GM19468 (cell line): ENCODE results near the gene PRX.

Experiments
- ATAC-seq: cut with Tn5 transposase; IDR thresholded peaks from one replicate; pipeline ENCODE4 v1.9.1; 2021; ENCODE audit warnings: mild to moderate bottlenecking, moderate library complexity, moderate number of reproducible peaks; ENCODE audit not compliant: unreplicated experiment; ENCODE audit errors: extremely low read depth

Gene PRX

DNA sequence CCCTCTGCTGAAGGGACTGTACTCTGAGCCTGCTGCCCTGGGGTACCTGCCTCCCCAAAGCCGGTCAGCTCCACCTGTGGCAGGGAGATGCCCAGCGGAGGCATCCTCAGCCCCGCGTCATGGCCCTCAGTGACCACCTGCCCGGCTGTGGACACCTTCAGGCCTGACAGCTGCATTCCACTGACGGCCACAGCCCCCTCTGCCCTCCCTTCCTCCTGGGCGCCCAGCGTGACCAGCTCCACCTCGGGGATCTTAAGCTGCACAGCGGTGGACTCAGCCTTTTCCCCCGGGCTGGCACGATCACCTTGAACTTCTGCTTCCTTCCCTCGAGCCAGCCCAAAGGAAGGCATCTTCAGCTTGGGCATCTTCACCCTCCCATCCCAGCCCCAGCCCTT is 18.4 kb downstream of the PRX start:
- ATAC-seq, result no peak

DNA sequence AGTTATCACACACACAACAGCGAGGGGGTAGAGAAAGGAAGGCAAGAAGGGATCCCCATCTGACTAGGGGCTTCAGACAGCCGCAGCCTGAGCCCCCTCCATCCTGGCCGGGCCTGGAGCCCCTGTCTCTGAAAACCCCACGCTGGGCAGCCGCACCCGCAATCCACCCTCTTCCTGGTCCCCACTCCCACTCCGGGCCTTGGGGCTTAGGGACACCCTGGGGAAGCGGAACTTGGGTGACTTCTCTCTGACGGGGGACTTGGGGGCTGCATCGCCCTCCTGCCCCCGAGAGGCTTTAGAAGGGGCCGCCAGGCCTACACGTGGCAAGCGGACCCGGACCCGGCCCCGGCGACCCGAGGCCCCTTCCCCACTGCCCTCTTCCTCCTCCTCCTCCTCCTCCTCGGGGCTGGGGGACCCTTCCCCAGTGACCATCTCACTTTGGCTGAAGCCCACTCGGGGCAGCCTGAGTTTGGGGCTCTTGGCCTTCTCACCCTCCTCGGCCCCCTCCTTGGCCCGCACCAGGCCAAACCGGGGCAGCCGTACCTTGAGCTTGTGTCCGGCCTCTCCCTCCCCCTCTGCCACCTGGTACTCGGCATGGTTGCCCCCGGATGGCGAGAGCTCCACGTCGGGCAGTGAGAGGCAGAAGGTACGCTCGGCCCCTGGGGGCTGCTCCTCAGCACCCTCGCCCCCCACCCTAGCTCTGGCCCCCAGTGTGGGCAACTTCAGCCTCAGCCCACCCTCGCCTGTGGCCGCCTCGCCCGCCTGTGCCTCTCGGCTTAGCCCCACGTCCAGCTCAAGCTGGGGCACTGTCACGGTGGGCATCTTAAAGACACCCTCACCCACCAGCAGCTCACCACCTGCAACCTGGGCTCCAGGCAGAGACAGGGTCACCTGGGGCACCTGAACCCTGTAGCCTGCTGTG is 19.0 kb downstream of the PRX start:
- no peak for ATAC-seq

DNA sequence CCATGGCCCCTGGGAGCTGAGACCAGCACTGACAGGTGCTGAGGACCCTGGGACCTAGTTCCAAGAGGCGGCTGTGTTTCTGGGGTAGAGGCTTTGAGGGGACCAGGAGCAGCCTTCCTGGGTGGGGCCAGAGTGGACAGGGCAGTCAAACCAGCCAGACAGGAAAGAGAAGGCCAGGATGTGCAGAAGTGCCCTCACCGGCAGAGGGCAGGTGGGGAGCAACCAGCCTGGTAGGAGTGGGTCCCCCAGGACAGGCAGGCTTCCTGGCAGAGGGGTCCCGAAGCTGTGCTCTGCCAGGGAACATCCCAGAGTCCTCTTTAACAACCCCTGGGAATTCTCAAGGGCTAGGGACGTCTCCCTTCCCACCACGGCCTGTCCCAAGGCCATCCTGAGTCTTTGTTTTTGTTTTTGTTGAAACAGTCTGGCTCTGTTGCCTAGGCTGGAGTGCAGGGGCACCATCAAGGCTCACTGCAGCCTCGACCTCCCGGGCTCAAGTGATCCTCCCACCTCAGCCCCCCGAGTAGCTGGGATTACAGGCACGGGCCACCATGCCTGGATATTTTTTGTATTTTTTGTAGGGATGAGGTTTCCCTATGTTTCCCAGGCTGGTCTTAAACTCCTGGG is 20.2 kb downstream of the PRX start:
- ATAC-seq, result no peak

DNA sequence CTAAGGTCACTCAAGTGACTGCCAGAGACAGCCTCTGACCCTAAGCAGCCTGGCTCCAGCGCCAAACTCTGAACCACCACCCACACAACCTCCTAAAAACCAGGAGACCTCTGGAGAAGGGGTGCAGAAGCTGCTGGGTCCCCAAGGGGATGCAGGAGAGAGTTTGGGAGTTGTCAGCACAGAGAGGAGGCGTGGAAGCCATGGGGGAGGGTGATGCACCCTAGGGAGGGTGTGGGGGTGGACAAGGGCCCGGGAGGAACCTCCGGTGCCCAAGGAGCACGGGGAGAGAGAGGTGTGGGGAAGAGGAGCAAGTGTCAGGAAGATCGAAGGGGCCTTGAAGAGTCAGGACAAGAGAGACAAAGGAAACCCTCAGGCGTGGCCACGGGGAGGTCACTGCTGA is 21.1 kb downstream of the PRX start:
- no peak for ATAC-seq

DNA sequence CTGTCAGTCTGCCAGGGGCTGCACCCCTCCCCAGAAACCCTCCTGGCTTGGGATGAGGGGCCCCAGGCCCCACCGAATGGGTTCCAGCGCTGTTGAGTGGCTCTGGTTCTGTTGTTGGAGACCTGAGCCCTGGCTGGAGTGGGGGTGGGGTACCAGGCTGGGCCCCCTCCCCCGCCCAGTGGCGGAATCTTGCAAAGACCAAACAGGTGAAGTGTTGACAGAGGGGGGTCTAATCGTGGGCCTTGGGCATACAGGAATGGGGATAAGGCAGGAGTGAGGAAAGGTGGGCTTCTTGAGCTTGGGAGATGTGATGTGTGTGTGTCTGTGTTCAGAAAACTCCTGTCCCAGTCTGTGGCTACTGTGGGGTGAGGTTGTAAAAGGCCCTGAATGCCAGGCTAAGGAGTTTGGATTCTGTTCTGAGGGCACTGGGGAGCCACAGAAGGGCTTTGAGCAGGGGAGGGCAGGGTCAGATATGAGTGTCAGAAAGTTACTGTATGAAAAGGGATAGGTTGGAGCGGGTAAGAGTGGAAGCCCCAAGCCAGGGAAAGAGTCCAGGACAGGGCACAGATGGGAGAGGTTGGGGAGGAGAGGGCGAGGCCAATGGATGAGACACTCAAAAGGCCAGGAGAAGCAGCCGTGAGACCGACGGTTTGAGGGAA is 23.0 kb downstream of the PRX start, which contains the start of gene HIPK4:
Gene HIPK4, minus strand, starts transcription at position 98 of the 659 bp plus-strand sequence. CDS start 279 bp downstream, outside the sequence.
- no peak for ATAC-seq

DNA sequence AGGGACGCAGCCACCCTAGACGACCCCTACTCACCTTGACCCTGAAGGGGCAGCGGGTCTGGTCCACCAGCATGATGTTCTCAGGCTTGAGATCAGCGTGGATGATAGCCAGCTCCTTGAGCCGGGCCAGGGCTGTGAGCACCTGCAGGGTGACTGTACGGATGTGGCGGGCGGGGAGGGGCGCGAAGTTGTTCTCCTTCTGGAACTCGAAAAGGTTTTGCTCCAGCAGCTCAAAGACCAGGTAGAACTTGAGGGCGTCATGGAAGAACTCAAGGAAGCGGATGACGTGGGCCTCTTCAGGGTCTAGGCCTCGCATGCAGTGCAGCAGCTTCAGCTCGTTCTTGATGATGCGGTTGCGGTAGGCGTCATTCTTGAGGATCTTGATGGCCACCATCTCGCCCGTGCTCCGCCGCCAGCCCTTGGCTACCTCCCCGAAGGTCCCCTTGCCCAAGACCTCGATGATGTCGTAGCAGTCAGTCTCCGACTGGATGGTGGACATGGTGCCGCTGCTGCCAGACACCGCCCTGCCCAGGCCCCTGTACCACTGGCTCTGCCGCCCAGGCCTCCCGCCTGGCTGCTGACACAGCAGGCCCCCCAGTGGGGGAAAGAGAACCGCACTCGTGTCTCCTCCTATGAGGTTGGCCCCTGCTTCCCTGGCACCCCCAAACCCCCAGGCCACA is 23.6 kb downstream of the PRX start:
- ATAC-seq, result no peak

DNA sequence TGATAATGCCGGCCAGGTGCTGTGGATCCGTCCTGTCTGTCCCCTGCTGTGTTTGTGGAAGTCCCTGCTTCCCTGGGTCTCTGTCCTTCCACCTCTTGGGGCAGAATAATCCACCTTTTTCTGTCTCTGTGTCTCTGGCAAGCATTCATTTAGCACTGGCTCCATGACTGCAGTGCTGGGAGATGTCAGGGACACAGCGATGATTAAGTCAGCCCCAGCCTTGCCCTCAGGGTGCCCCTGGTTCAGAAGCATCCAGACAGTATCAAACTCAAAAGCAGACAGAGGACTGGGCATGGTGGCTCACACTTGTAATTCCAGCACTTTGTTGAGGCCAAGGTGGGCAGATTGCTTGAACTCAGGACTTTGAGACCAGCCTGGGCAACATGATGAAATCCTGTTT is 24.7 kb downstream of the PRX start:
- no peak for ATAC-seq

DNA sequence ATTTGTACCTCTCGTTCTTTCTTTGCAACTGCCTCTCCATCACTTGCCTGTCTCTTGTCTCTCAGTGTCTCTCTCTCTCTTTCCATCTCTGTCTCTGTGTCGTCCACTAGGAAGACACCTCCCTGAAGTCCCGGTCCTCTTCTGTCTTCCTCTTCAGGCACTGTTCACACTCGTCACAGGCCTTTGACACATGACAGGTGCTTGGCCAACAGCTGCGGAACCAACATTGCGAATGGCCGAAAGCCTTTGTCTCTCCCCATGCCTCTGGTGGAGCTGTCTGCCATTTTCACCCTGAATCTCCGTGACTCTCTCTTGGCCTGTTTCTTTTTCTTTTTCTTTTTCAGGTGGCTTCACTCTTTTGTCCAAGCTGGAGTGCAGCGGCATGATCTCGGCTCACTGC is 26.0 kb downstream of the PRX start:
- ATAC-seq, result no peak

DNA sequence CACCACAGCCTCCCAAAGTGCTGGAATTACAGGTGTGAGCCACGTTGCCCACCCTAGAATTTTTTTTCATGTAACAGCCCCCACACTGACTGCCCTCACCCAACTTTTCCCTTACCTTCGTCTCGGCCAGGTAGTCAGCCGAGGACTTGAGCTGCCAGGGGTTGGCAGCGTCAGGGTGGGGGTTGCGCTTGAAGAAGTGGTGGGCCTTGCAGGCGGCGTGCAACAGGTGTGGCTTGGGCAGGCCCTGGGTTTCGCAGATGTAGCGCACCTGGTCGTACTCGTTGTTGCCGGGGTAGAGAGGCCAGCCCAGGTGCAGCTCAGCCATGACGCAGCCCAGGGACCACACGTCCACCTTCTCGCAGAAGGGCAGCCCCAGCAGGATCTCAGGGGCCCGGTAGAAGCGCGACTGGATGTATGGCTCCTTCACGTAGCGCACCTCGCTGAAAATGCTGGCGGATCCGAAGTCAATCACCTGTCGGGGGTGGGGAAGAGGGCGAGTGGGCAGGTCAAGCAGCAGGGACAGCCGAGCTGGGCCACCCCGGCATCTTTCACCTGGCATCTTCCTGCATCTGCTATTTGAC is 29.4 kb downstream of the PRX start:
- ATAC-seq, result no peak

DNA sequence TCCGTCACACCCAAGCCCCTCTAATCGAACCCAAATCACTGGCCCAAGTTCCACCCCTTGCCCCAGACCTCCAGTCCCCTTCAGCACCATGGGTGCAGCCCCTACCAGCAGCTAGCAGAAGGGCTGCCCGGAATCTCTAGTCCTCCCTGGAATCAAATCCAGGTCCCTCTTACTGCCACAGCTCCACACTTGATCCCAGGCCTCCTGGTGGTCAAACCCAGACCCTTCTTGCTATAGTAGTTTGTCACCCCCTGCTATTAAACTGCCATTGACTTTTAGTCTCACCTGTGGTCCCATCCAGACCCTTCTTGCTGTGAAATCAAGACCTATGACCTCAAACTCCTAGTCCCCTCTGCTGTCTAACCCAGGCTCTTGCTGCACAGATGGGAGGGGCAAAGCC is 31.9 kb downstream of the PRX start:
- ATAC-seq, result no peak

DNA sequence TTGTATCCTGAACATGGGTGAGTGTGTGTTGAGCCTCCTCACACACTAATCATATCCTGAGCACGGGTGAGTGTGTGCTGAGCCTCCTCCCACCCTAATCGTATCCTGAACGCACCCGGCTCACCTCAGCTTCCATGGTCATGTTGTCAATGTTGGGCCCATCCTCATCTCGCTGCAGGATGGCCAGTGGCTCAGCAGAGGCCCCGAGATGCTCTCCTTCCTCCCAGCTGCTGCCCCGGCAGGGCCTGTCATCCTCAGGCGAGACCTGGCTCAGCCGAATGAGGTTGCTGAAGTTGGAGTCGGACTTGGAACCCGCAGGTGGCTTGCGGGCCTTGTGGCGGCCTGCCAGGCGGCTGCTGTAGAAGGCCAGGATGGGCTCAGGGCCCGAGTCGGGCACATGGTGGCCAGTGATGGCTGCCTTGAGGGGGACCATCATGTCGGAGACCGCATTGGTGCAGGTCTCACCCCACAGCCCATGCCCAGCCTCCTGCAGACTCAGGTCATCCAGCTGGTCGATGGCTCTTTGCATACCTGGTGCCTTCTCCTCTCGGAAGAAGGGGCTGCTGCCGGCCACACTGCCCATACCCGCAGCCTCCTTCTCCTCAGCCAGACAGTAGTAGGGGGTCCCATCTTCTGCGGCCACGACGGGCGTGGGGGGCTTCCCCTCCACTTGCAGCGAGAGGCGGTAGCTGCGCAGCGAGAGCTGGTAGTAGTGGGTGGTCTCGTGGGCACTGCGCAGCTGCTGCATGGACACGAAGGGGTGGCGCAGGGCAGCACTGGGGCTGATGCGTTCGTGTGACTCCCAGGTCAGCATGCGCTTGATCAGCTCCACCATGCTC is 32.8 kb downstream of the PRX start:
- no peak for ATAC-seq

DNA sequence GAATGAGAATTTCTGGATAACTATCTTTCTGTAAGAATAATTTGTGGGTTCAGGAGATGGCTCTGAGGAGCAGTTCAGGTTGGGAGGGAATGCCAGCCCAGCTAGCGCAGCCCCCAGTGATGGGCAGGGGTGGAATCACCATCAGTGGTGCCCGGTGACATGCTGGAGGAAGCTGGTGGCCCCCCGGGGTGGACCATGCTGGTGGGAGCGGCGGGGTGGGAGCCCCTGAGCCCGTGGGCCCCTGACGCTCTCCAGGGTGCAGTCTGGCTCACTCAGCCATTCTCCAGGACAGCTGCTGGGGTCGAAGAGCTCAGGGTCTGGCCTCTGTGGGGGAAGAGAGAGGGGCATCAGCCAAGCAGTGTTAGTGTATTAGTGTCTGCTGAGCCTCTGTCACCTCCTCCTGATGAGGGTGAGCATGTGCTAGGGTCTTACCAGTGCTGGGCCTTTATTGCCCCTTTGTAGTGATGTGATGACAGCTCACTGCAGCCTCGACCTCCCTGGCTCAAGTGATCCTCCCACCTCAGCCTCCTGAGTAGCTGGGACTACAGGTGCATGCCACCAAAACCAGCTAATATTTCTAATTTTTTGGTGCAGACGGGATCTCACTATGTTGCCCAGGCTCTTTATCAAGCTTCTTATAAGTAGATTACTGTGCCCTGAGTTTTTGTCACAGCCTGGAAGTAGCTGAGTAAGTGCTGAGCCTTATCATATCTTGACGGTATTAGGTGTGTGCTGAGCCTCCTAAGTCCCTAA is 33.6 kb downstream of the PRX start:
- no peak for ATAC-seq

DNA sequence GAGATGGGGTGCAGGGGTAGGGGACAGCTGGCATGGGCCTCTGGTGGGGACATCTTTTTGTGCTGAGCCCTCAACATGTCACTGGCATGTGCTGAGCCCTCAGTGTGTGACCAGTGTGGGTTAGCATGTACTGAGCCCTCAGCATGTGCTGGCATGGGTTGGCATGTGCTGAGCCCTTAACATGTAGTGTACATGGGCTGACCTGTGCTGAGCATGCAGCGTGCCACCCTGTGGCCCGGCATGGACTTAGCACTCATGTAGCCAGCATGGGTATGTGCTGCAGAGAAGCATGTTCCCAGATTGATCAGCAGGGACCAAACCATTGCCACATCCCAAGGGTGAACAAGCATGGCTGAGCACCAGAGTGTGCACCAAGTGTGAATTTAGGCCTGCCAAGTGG is 34.7 kb downstream of the PRX start:
- no peak for ATAC-seq

DNA sequence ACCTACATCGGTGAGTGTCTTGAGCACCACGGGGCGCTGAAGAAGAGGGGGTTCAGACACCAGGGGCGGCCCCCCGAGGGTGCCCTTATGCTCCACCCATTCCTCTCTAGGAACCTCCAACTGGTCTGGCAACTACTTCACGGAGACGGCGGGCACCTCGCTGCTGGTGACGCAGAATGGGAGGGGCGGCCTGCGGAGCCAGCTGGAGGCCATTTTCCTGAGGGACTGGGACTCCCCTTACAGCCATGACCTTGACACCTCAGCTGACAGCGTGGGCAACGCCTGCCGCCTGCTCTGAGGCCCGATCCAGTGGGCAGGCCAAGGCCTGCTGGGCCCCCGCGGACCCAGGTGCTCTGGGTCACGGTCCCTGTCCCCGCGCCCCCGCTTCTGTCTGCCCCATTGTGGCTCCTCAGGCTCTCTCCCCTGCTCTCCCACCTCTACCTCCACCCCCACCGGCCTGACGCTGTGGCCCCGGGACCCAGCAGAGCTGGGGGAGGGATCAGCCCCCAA is 35.2 kb downstream of the PRX start:
- no peak for ATAC-seq

DNA sequence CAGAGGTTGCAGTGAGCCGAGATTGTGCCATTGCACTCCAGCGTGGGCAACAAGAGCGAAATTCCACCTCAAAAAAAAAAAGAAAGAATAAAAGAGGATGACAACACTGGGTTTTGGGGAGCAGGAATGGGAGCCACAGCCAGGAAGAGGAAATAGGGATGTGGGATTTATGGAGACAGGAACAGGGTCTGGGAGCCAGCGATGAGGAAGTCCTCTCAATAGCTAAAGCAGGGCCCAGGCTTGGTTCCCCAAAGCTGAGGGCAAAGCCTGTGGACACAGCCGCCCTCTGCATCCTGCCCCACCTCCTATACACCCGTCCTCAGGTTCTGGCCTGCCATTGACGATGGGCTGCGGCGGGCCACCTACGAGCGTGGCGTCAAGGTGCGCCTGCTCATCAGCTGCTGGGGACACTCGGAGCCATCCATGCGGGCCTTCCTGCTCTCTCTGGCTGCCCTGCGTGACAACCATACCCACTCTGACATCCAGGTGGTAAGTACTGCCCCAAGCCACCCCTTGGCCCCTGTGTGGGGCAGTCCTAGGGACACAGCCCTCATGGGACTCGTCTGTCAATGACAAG is 36.8 kb downstream of the PRX start:
- no peak for ATAC-seq

DNA sequence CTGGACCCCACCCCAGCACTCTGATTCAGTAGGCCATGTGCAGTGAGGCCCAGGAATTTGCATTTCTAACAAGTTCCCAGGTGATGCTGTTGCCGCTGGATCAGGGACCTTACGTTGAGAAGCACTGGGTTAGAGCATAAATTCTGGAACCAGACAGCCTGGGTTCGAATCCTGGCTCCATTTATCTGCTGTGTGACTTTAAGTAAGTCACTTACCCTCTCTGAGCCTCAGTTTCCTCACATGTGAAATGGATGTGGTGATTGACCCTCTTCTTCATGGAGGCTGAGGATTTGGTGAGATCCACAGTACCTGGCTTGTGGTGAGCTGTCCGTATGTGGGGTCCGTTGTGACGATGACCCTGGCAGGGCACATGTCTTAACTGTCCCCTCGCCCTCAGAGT is 39.1 kb downstream of the PRX start:
- no peak for ATAC-seq

DNA sequence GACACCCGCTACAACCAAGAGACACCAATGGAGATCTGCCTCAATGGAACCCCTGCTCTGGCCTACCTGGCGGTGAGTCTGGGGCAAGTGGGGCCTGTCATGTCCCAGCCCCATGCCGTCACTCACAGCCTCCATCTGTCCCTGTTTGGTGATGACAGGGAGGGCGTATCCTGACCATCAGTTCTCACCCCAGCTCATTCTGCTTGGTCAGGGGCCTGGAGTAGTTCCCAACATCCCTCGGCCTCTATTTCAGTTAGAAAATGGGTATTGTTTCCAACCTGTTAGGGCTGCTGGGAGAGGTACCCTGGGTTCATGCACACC is 41.4 kb downstream of the PRX start:
- ATAC-seq, result no peak
